Measurements from ENCODE around the gene VWC2L. TPM values are rescaled to one million over a fixed set of nuclear protein-coding genes. Genes with fewer than 3 reads are reported as not detected.

VWC2L gene
- total RNA-seq, 4 donors from 2014 or later, result not detected

DNA sequence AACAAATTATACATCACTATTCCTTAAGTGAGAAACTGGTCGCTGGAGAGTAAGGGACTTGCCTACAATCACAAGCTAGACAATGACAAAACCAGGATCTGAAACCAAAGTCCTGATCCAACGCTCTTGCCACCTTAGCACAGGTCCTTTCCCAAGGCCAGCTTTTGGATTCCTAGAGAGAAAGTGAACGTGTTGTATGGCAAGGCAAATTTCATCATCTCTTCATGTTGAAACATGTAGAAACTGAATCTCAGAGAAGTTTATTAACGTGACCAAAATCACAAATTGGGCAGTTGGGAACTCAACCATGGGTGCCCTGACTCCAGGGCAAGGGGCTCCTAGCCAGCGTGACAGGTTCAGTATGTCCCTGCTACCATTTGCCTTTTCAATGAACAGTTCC lies 118.2 kb downstream of the VWC2L start:
- intact Hi-C loops (cut with DNase I), result no loop called here
- no peaks in the 10 kb centered on the region for H3K9me3 ChIP-seq
- no peak for DNase-seq
- H3K4me3 ChIP-seq, result no peak overlapping the region
- no peaks in the 10 kb centered on the region for H3K27me3 ChIP-seq
- no peaks in the 10 kb centered on the region for H3K4me1 ChIP-seq
- TF ChIP-seq, protein P1, sequence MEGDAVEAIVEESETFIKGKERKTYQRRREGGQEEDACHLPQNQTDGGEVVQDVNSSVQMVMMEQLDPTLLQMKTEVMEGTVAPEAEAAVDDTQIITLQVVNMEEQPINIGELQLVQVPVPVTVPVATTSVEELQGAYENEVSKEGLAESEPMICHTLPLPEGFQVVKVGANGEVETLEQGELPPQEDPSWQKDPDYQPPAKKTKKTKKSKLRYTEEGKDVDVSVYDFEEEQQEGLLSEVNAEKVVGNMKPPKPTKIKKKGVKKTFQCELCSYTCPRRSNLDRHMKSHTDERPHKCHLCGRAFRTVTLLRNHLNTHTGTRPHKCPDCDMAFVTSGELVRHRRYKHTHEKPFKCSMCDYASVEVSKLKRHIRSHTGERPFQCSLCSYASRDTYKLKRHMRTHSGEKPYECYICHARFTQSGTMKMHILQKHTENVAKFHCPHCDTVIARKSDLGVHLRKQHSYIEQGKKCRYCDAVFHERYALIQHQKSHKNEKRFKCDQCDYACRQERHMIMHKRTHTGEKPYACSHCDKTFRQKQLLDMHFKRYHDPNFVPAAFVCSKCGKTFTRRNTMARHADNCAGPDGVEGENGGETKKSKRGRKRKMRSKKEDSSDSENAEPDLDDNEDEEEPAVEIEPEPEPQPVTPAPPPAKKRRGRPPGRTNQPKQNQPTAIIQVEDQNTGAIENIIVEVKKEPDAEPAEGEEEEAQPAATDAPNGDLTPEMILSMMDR (IDR thresholded peaks at IDR 0.05), result no peak
- no peak for TF ChIP-seq POLR2A (IDR thresholded peaks at IDR 0.05)
- 62 to 63% methylated on average over 5 of the region's 5 CpGs for WGBS, 2 donors
- no peaks in the 10 kb centered on the region for H3K36me3 ChIP-seq
- no peak overlapping the region for H3K27ac ChIP-seq

- Histone ChIP-seq H3K4me3 (no peak overlapping the region), H3K36me3 (no peaks in the 10 kb centered on the region), H3K9me3 (no peaks in the 10 kb centered on the region), H3K4me1 (no peaks in the 10 kb centered on the region), H3K27ac (no peak overlapping the region), H3K27me3 (no peaks in the 10 kb centered on the region)
- WGBS, 2 donors, result 72 to 85% methylated on average over 6 of the region's 6 CpGs
- TF ChIP-seq POLR2A (IDR thresholded peaks at IDR 0.05), result no peak
- TF ChIP-seq, protein P1 (IDR thresholded peaks at IDR 0.05), result no peak
- no peak for DNase-seq
- intact Hi-C loops (cut with DNase I), result no loop called here
Measured at GRCh38 chr2:214529514-214529913, 118.7 kb downstream of the VWC2L start.

DNA sequence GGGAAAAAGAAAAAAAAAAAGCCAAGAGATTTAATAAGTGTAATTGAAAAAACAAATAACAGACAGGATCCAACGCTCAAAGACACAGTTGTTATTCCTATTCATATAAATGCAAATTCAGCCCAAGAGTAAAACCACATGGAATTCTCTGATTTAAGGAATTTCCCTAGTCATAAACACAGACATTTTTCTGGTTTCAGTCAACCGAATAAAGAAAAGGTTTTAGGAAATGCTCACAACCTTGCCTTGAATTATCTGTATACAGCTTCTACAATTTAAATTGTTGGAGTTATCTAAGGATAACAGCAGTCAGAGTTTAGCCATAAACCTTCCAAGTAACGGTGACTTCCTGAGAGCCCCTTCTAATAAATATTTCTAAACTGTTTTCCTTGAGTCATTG lies 122.7 kb downstream of the VWC2L start:
- no peak for DNase-seq
- no peak overlapping the region for H3K27ac ChIP-seq
- H3K4me3 ChIP-seq, result no peak overlapping the region
- no peaks in the 10 kb centered on the region for H3K9me3 ChIP-seq
- WGBS, 2 donors, result 62 to 69% methylated on average over 3 of the region's 3 CpGs
- no peaks in the 10 kb centered on the region for H3K27me3 ChIP-seq
- intact Hi-C loops (cut with DNase I), result no loop called here
- TF ChIP-seq POLR2A (IDR thresholded peaks at IDR 0.05), result no peak
- TF ChIP-seq, protein P1 (IDR thresholded peaks at IDR 0.05), result no peak
- no peaks in the 10 kb centered on the region for H3K4me1 ChIP-seq
- no peaks in the 10 kb centered on the region for H3K36me3 ChIP-seq

GRCh38 chr2:214536625-214537024 lies 125.8 kb downstream of the VWC2L start:
- no peaks in the 10 kb centered on the region for H3K9me3 ChIP-seq
- H3K4me1 ChIP-seq, result no peaks in the 10 kb centered on the region
- no peaks in the 10 kb centered on the region for H3K36me3 ChIP-seq
- no peaks in the 10 kb centered on the region for H3K27me3 ChIP-seq
- intact Hi-C loops (cut with DNase I), result no loop called here
- H3K4me3 ChIP-seq, result no peak overlapping the region
- 46 to 60% methylated on average over 3 of the region's 3 CpGs for WGBS, 2 donors
- TF ChIP-seq, protein P1 (IDR thresholded peaks at IDR 0.05), result no peak
- no peak for TF ChIP-seq POLR2A (IDR thresholded peaks at IDR 0.05)
- no peak for DNase-seq
- no peak overlapping the region for H3K27ac ChIP-seq

GRCh38 chr2:214537929-214538328 lies 127.1 kb downstream of the VWC2L start:
- no peak for TF ChIP-seq POLR2A (IDR thresholded peaks at IDR 0.05)
- TF ChIP-seq, protein P1 (IDR thresholded peaks at IDR 0.05), result no peak
- Histone ChIP-seq H3K4me3 (no peak overlapping the region), H3K27ac (no peak overlapping the region), H3K36me3 (no peaks in the 10 kb centered on the region), H3K9me3 (no peaks in the 10 kb centered on the region), H3K27me3 (no peaks in the 10 kb centered on the region), H3K4me1 (no peaks in the 10 kb centered on the region)
- intact Hi-C loops (cut with DNase I), result no loop called here
- no peak for DNase-seq
- WGBS, 2 donors, result 60 to 71% methylated on average over 3 of the region's 3 CpGs

All from esophagus squamous epithelium (tissue), 5 donors.